PC-9 (cell line): ENCODE measurements around the gene TMEM214. TPM values are rescaled to one million over a fixed set of nuclear protein-coding genes. Genes with fewer than 3 reads are reported as not detected.

Experiments used
- Bru-seq: library from RNA; stranded (reverse); fragments of 400-500 nt; gene quantifications from one replicate; lab custom pipeline; 2021; lab: Mats Ljungman, UMichigan
- BruChase-seq, 2 experiments: library from RNA; stranded (reverse); fragments of 400-500 nt; gene quantifications; one replicate each; lab custom pipeline; 2021; lab: Mats Ljungman, UMichigan
- BruUV-seq: library from RNA; stranded (reverse); fragments of 400-500 nt; replicated peaks from 2 replicates; lab custom pipeline; 2021; lab: Mats Ljungman, UMichigan
- CTCF ChIA-PET: fragments of 300-600 bp; sonication (Branson Sonifier 250); formaldehyde crosslinking; loops from one replicate; lab custom pipeline; 2022; ENCODE audit warnings: antibody characterized with exemption; lab: Charles Lee
- POLR2A ChIA-PET: fragments of 300-600 bp; sonication (Branson Sonifier 250); formaldehyde crosslinking; loops from one replicate; lab custom pipeline; 2022; ENCODE audit warnings: antibody characterized with exemption; ENCODE audit not compliant: unreplicated experiment; lab: Charles Lee
- DNase-seq, 2 experiments: peaks; one replicate each; pipeline versions ENCODE4 v3.0.0 to v3.0.0-alpha.2; 2015 to 2022; ENCODE audit warnings: mixed read lengths in 1 of 2
- H2AFZ ChIP-seq: fragments of 200-600 bp; sonication (generic); 2 replicates; pipeline ENCODE4 v1.8.1; 2017; ENCODE audit warnings: antibody characterized with exemption
- H3F3A ChIP-seq: fragments of 200-600 bp; sonication (generic); 2 replicates; pipeline ENCODE4 v1.8.1; 2017; ENCODE audit warnings: antibody characterized with exemption, mild to moderate bottlenecking, low read depth; ENCODE audit not compliant: insufficient read depth
- H3K27ac ChIP-seq: fragments of 200-600 bp; sonication (generic); 2 replicates; pipeline ENCODE4 v1.6.1; 2016; ENCODE audit warnings: mixed run types
- H3K27me3 ChIP-seq: fragments of 200-600 bp; sonication (generic); 2 replicates; pipeline ENCODE4 v1.6.1; 2016; ENCODE audit warnings: low read depth, mixed run types; ENCODE audit not compliant: insufficient read depth
- H3K36me3 ChIP-seq: fragments of 200-600 bp; sonication (generic); 2 replicates; pipeline ENCODE4 v1.6.1; 2016; ENCODE audit warnings: low read depth, mixed run types
- H3K4me1 ChIP-seq: fragments of 200-600 bp; sonication (generic); replicated peaks from 2 replicates; pipeline ENCODE4 v1.6.1; 2016; ENCODE audit warnings: mixed run types; ENCODE audit not compliant: insufficient read depth
- H3K4me2 ChIP-seq: fragments of 200-600 bp; sonication (generic); 2 replicates; pipeline ENCODE4 v1.6.1; 2017; ENCODE audit warnings: mixed run types
- H3K4me3 ChIP-seq: fragments of 200-600 bp; sonication (generic); 2 replicates; pipeline ENCODE4 v1.6.1; 2016; ENCODE audit warnings: mixed run types
- H3K79me2 ChIP-seq: fragments of 200-600 bp; sonication (generic); 2 replicates; pipeline ENCODE4 v1.6.1; 2017; ENCODE audit warnings: low read depth, mixed run types
- H3K9me2 ChIP-seq: fragments of 200-600 bp; sonication (generic); 2 replicates; pipeline ENCODE4 v1.8.1; 2017; ENCODE audit warnings: mild to moderate bottlenecking; ENCODE audit not compliant: insufficient read depth
- H3K9me3 ChIP-seq: fragments of 200-600 bp; sonication (generic); 2 replicates; pipeline ENCODE4 v1.8.1; 2016; ENCODE audit warnings: low read depth; ENCODE audit not compliant: insufficient read depth
- H4K20me1 ChIP-seq: fragments of 200-600 bp; sonication (generic); 2 replicates; pipeline ENCODE4 v1.8.1; 2017; ENCODE audit not compliant: insufficient read depth
- EZH2 ChIP-seq: fragments of 200-600 bp; sonication (generic); IDR thresholded peaks from 2 replicates; pipeline ENCODE4 v1.8.0; 2017; ENCODE audit warnings: antibody characterized with exemption, low read depth
- intact Hi-C: fragments of 100-400 bp; cut with micrococcal nuclease; formaldehyde crosslinking; loops from one replicate; pipeline ENCODE4 v1.10.0; 2022; ENCODE audit not compliant: unreplicated experiment
- long read RNA-seq: library from polyadenylated mRNA; stranded (forward); transcript quantifications from one replicate; pipeline ENCODE4 v2.0.0, GENCODE V29; 2022
- total RNA-seq: library from RNA; stranded (reverse); gene quantifications from 2 replicates; pipeline ENCODE4 v1.2.3, GENCODE V29; 2021
- TF ChIP-seq, protein P1 (sequence below): fragments of 200-600 bp; sonication (generic); conservative IDR thresholded peaks from 2 replicates; pipeline ENCODE4 v1.6.1; 2017; ENCODE audit warnings: mixed run types, antibody characterized with exemption, mild to moderate bottlenecking, moderate library complexity

TMEM214 gene, protein sequence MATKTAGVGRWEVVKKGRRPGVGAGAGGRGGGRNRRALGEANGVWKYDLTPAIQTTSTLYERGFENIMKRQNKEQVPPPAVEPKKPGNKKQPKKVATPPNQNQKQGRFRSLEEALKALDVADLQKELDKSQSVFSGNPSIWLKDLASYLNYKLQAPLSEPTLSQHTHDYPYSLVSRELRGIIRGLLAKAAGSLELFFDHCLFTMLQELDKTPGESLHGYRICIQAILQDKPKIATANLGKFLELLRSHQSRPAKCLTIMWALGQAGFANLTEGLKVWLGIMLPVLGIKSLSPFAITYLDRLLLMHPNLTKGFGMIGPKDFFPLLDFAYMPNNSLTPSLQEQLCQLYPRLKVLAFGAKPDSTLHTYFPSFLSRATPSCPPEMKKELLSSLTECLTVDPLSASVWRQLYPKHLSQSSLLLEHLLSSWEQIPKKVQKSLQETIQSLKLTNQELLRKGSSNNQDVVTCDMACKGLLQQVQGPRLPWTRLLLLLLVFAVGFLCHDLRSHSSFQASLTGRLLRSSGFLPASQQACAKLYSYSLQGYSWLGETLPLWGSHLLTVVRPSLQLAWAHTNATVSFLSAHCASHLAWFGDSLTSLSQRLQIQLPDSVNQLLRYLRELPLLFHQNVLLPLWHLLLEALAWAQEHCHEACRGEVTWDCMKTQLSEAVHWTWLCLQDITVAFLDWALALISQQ
- total RNA-seq (60.9 and 65.6 TPM in 2 replicates), Bru-seq, nascent RNA (percentile 75 among the genes with signal in this experiment), BruChase-seq, experiment 1, labeled RNA remaining after a 2-hour chase (percentile 85 among the genes with signal in this experiment), BruChase-seq, experiment 2, labeled RNA remaining after a 6-hour chase (percentile 93 among the genes with signal in this experiment)
- long read RNA-seq, transcript TMEM214-201 (17 exons, 2,990 nt): major isoform, 58 of 110 reads
- long read RNA-seq, partial matches to known transcripts: 1 of 110 reads
- long read RNA-seq, other reads (novel, unspliced or antisense): 49 of 110 reads

DNA sequence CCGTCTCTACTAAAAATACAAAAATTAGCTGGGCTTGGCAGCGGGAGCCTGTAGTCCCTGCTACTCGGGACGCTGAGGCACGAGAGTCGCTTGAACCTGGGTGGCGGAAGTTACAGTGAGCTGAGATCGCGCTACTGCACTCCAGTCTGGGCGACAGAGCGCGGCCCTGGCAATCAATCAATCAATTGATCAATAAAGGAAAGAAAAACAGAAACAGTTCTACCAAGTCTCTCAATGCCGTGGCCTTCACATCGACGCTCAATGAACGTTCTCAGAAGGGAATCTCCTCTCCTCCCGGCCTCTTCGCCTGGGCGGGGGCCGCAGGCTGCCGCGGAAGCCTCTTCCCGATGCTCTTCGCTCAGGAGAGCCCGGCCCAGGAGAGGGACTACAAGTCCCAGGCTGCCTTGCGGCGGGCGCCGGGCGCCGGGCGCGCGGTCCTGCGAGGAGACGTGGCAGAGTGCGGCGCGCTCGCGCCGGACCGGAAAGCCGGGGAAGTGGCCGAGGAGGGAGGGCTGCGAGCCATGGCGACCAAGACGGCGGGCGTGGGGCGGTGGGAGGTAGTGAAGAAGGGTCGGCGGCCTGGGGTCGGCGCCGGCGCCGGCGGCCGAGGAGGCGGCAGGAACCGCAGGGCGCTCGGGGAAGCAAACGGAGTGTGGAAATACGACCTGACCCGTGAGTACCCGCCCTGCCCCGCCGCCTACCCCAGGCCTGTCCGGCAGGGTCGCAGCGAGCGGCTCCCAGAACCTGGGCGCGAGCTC lies at the start of gene TMEM214:
Gene TMEM214, plus strand, starts transcription at position 471 of the 758 bp plus-strand sequence. Its CDS starts 51 bp downstream, at position 522.
- Histone ChIP-seq H3K27me3 (no peaks in the 10 kb centered on the region), H2AFZ (peak within 1 kb of the TSS; percentile 97), H3K27ac (peak within 1 kb of the TSS; percentile 29; the same call in 1 of the 2 replicates), H3K4me2 (peak within 1 kb of the TSS; percentile 85), H3K4me1 (peaks cover 16% of the 10 kb centered on the region), H3K9me3 (no peaks in the 10 kb centered on the region), H4K20me1 (no peaks in the 10 kb centered on the region), H3K79me2 (peaks cover 34% of the 10 kb centered on the region), H3K9me2 (no peaks in the 10 kb centered on the region), H3K36me3 (peaks cover 25% of the 10 kb centered on the region), H3F3A (peaks cover 7% of the 10 kb centered on the region; the same call in 1 of the 2 replicates), H3K4me3 (peak within 1 kb of the TSS; percentile 95)
- intact Hi-C loops: loop anchor here (1.0 kb wide), 1 partner anchor 18 kb away; no protein-coding TSS in a partner anchor
- peak; percentile 70 to 83 for DNase-seq
- TF ChIP-seq EZH2: no peak
- TF ChIP-seq, protein P1, sequence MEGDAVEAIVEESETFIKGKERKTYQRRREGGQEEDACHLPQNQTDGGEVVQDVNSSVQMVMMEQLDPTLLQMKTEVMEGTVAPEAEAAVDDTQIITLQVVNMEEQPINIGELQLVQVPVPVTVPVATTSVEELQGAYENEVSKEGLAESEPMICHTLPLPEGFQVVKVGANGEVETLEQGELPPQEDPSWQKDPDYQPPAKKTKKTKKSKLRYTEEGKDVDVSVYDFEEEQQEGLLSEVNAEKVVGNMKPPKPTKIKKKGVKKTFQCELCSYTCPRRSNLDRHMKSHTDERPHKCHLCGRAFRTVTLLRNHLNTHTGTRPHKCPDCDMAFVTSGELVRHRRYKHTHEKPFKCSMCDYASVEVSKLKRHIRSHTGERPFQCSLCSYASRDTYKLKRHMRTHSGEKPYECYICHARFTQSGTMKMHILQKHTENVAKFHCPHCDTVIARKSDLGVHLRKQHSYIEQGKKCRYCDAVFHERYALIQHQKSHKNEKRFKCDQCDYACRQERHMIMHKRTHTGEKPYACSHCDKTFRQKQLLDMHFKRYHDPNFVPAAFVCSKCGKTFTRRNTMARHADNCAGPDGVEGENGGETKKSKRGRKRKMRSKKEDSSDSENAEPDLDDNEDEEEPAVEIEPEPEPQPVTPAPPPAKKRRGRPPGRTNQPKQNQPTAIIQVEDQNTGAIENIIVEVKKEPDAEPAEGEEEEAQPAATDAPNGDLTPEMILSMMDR: no peak
- BruUV-seq: no TSS peak
- POLR2A ChIA-PET: interaction anchor here (0.6 to 1.2 kb wide), 4 partner anchors 11 to 229 kb away, joined by 3 to 11 read pairs (median 4); no protein-coding TSS in a partner anchor
- CTCF ChIA-PET: interaction anchor here (0.7 kb wide), 1 partner anchor 1736 kb away, joined by 5 read pairs; no protein-coding TSS in a partner anchor

DNA sequence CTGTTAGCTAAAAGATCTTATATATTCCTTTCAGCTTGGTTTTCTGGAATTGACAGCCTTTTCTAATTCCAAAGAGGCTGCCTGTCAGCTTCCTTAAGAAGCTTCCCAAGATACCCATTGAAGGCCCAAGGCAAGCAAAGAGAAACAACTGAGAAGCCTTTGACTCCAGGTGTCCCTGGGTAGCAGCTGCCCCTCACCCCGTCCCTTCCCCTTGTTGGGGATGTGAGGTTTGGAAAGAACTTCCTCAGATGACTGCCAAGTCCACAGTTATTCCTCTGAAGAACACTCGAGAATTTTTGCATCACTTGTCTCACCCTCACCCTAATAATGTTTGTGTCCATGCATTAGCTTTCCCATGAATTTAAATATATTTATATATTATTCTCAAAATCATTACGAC lies 49.0 kb upstream of the TMEM214 start:
- Histone ChIP-seq H3K27me3 (no peaks in the 10 kb centered on the region), H2AFZ (no peak overlapping the region), H3F3A (peaks cover 5% of the 10 kb centered on the region; the same call in 1 of the 2 replicates), H3K36me3 (no peaks in the 10 kb centered on the region), H3K79me2 (peaks cover 5% of the 10 kb centered on the region; the same call in 1 of the 2 replicates), H3K9me3 (no peaks in the 10 kb centered on the region), H3K27ac (no peak overlapping the region), H4K20me1 (no peaks in the 10 kb centered on the region), H3K4me2 (no peak overlapping the region), H3K4me1 (peaks cover 21% of the 10 kb centered on the region), H3K4me3 (no peak overlapping the region), H3K9me2 (no peaks in the 10 kb centered on the region)
- BruUV-seq: no TSS peak
- intact Hi-C loops: no loop called here
- DNase-seq: no peak
- TF ChIP-seq, protein P1: no peak
- TF ChIP-seq EZH2: no peak
- CTCF ChIA-PET: no interaction called here
- POLR2A ChIA-PET: no interaction called here
